ENCODE measurements around the gene CDC42SE2.

GRCh38 chr5:131272724-131273123 is 8.9 kb downstream of the CDC42SE2 start:
- TF ChIP-seq CTCF (IDR thresholded peaks at IDR 0.05 in 4 of 5, conservative IDR thresholded peaks at IDR 0.05 in 1 of 5) = no peak
- no peak for TF ChIP-seq POLR2A (IDR thresholded peaks at IDR 0.05)
